Thyroid gland (tissue), 4 donors: Measurements from ENCODE around the gene IFNL4. TPM values are rescaled to one million over a fixed set of nuclear protein-coding genes. Genes with fewer than 3 reads are reported as not detected.

Source experiments
- DNase-seq, 2 donors: peaks; one replicate each; pipeline ENCODE4 v3.0.0-alpha.2; 2019
- H3K27ac ChIP-seq, 3 donors: fragments of 200-600 bp; sonication (generic); 1 replicate in 2 of 3; 2 replicates in 1 of 3; pipeline ENCODE4 v1.5.1; 2016 to 2019; ENCODE audit warnings: mild to moderate bottlenecking in 1 of 3, moderate library complexity in 1 of 3
- H3K27me3 ChIP-seq: fragments of 200-600 bp; sonication (generic); one replicate; pipeline ENCODE4 v1.5.1; 2019
- H3K36me3 ChIP-seq, 2 donors: fragments of 200-600 bp; sonication (generic); one replicate each; pipeline ENCODE4 v1.5.1; 2016 to 2019
- H3K4me1 ChIP-seq, 2 donors: fragments of 200-600 bp; sonication (generic); one replicate each; pipeline ENCODE4 v1.5.1; 2017 to 2019
- H3K4me3 ChIP-seq, 3 donors: fragments of 200-600 bp; sonication (generic); replicated peaks in 1 of 3; 1 replicate in 2 of 3; 2 replicates in 1 of 3; pipeline ENCODE4 v1.5.1; 2016; ENCODE audit warnings: mild to moderate bottlenecking in 1 of 3
- H3K9me3 ChIP-seq: fragments of 200-600 bp; sonication (generic); one replicate; pipeline ENCODE4 v1.5.1; 2017
- CTCF ChIP-seq, 6 experiments: fragments of 200-600 bp in 3 of 6; fragments of 450-650 bp in 3 of 6; sonication (generic) in 3 of 6; IDR thresholded peaks; one replicate each; pipeline ENCODE4 v1.5.1; 2016 to 2019; ENCODE audit warnings: antibody characterized with exemption in 6 of 6, mild to moderate bottlenecking in 2 of 6, inconsistent platforms in 1 of 6, moderate library complexity in 1 of 6
- POLR2A ChIP-seq, 2 donors: fragments of 450-650 bp; IDR thresholded peaks; one replicate each; pipeline ENCODE4 v1.6.1; 2017; ENCODE audit warnings: antibody characterized with exemption in 2 of 2, mild to moderate bottlenecking in 2 of 2, moderate library complexity in 1 of 2
- WGBS, 2 donors: methylation state at CpG; one replicate each; pipeline ENCODE4 v1.1.5; 2017; 5-methylcytosine and 5-hydroxymethylcytosine counted together
- intact Hi-C: fragments of 100-400 bp; cut with DNase I; formaldehyde crosslinking; loops from one replicate; pipeline ENCODE4 v1.15.1; 2023
- total RNA-seq, 4 donors: library from RNA; depleted of rRNA; stranded (reverse); fragments of >200 nt; gene quantifications; one replicate each; pipeline ENCODE4 v1.2.3, GENCODE V29; 2016

Gene IFNL4
- total RNA-seq, 4 donors from 2014 or later: not detected

- intact Hi-C loops: no loop called here
- H3K27ac ChIP-seq: no peak within 1 kb of the TSS
- H3K9me3 ChIP-seq: no peaks in the 10 kb centered on the region
- H3K36me3 ChIP-seq: no peaks in the 10 kb centered on the region
- H3K27me3 ChIP-seq: no peaks in the 10 kb centered on the region
- H3K4me3 ChIP-seq: no peak within 1 kb of the TSS
- H3K4me1 ChIP-seq: peaks cover 0 to 30% of the 10 kb centered on the region in 2 donors
- WGBS, 2 donors: 7 to 10% methylated on average over 10 to 12 of the region's 51 CpGs
- TF ChIP-seq POLR2A (IDR thresholded peaks at IDR 0.05): no peak
- no peak for TF ChIP-seq CTCF (IDR thresholded peaks at IDR 0.05)
- DNase-seq: no peak
These were observed 51.6 kb downstream of the IFNL4 start, which contains the start of gene NCCRP1 for GRCh38 chr19:39196860-39197562. Gene NCCRP1 (plus strand): TSS chr19:39196964. CDS start chr19:39196983, 19 bp downstream.

GRCh38 chr19:39196320-39196719 lies 52.3 kb downstream of the IFNL4 start:
- H3K4me3 ChIP-seq: no peak overlapping the region
- no peak overlapping the region for H3K27ac ChIP-seq
- no peaks in the 10 kb centered on the region for H3K27me3 ChIP-seq
- 52 to 54% methylated on average over 7 of the region's 7 CpGs for WGBS, 2 donors
- no peak for DNase-seq
- peaks cover 0 to 30% of the 10 kb centered on the region in 2 donors for H3K4me1 ChIP-seq
- TF ChIP-seq CTCF (IDR thresholded peaks at IDR 0.05): no peak
- no peak for TF ChIP-seq POLR2A (IDR thresholded peaks at IDR 0.05)
- intact Hi-C loops: no loop called here
- no peaks in the 10 kb centered on the region for H3K9me3 ChIP-seq
- H3K36me3 ChIP-seq: no peaks in the 10 kb centered on the region

Other genes with a start within 250 kb of the IFNL4 start
- gene FBXO27, start 216.3 kb downstream of the IFNL4 start, total RNA-seq: 1 to 10 TPM in 3 of 4 donors, under 1 TPM in 1; 0.24 to 5.0 (median 3.0) TPM
- under 1 TPM in 1 of 4 donors, not detected in 3; 0.22 TPM for gene ACP7, start 164.5 kb downstream of the IFNL4 start, total RNA-seq
- 10 to 100 TPM; 12.4 to 24.9 (median 23.2) TPM for gene PAK4, start 123.1 kb downstream of the IFNL4 start, total RNA-seq
- under 1 TPM in 3 of 4 donors, not detected in 1; 0.45 to 0.81 (median 0.78) TPM for gene NCCRP1, start 51.9 kb downstream of the IFNL4 start, total RNA-seq
- gene SYCN, start 44.6 kb downstream of the IFNL4 start, total RNA-seq: not detected
- gene IFNL3, start 3.9 kb downstream of the IFNL4 start, total RNA-seq: not detected
- not detected for gene IFNL2, start 19.5 kb upstream of the IFNL4 start, total RNA-seq
- not detected for gene IFNL1, start 47.6 kb upstream of the IFNL4 start, total RNA-seq
- 1 to 10 TPM in 3 of 4 donors, under 1 TPM in 1; 0.78 to 2.2 (median 1.1) TPM for gene LRFN1, start 72.0 kb upstream of the IFNL4 start, total RNA-seq
- gene GMFG, start 87.2 kb upstream of the IFNL4 start, total RNA-seq: 10 to 100 TPM in 3 of 4 donors, 1 to 10 TPM in 1; 6.3 to 54.7 (median 17.6) TPM
- 100 to 1,000 TPM in 3 of 4 donors, 10 to 100 TPM in 1; 79.5 to 212 (median 124) TPM for gene SAMD4B, start 93.6 kb upstream of the IFNL4 start, total RNA-seq
- gene PAF1, start 142.2 kb upstream of the IFNL4 start, total RNA-seq: 10 to 100 TPM; 38.8 to 60.3 (median 50.8) TPM
- 10 to 100 TPM; 44.3 to 77.5 (median 63.4) TPM for gene MED29, start 142.5 kb upstream of the IFNL4 start, total RNA-seq
- 100 to 1,000 TPM in 1 of 4 donors, 10 to 100 TPM in 3; 32.4 to 109 (median 62.4) TPM for gene ZFP36, start 158.0 kb upstream of the IFNL4 start, total RNA-seq
- gene PLEKHG2, start 163.8 kb upstream of the IFNL4 start, total RNA-seq: 10 to 100 TPM in 2 of 4 donors, 1 to 10 TPM in 2; 8.2 to 29.1 (median 10.7) TPM
- gene RPS16, start 187.1 kb upstream of the IFNL4 start, total RNA-seq: 1,000 to 10,000 TPM in 2 of 4 donors, 100 to 1,000 TPM in 2; 919 to 2,686 (median 1,277) TPM
- 100 to 1,000 TPM in 2 of 4 donors, 10 to 100 TPM in 2; 93.6 to 203 (median 116) TPM for gene SUPT5H, start 196.7 kb upstream of the IFNL4 start, total RNA-seq
- gene TIMM50, start 232.0 kb upstream of the IFNL4 start, total RNA-seq: 10 to 100 TPM; 74.4 to 86.5 (median 84.5) TPM